A549 (cell line): ENCODE data around the gene DDX25.

ENCODE experiments used
- BHLHE40 ChIP-seq: IDR thresholded peaks from 2 replicates; pipeline ENCODE4 v1.6.1; 2012; ENCODE audit warnings: low read depth, low read length, inconsistent platforms
- CEBPB ChIP-seq, 2 experiments: fragments of >200 bp in 1 of 2; sonication (Bioruptor Twin) in 1 of 2; formaldehyde crosslinking in 1 of 2; IDR thresholded peaks; 2 replicates each; pipeline ENCODE4 v1.6.1; 2012 to 2016
- CTCF ChIP-seq: fragments of >200 bp; sonication (Bioruptor Twin); formaldehyde crosslinking; IDR thresholded peaks from 3 replicates; pipeline ENCODE4 v1.5.1; 2016
- EHMT2 ChIP-seq: fragments of 200-600 bp; sonication (generic); IDR thresholded peaks from 2 replicates; pipeline ENCODE4 v1.6.1; 2016; ENCODE audit warnings: antibody characterized with exemption, low read depth, mild to moderate bottlenecking, moderate library complexity
- EP300 ChIP-seq, 2 experiments: fragments of >200 bp; sonication (Bioruptor Twin); formaldehyde crosslinking; IDR thresholded peaks; 2 replicates in 1 of 2; 3 replicates in 1 of 2; pipeline ENCODE4 v1.6.1; 2016 to 2017
- JUNB ChIP-seq: fragments of >200 bp; sonication (Bioruptor Twin); formaldehyde crosslinking; IDR thresholded peaks from 2 replicates; pipeline ENCODE4 v1.6.1; 2016
- NFE2L2 ChIP-seq: fragments of 150-350 bp; conservative IDR thresholded peaks from 2 replicates; pipeline ENCODE4 v1.6.1; 2014; ENCODE audit warnings: low read length
- REST ChIP-seq: fragments of 200-600 bp; sonication (generic); IDR thresholded peaks from 2 replicates; pipeline ENCODE4 v1.6.1; 2016; ENCODE audit warnings: antibody characterized with exemption, mild to moderate bottlenecking, moderate library complexity
- TP53 ChIP-seq: fragments of 250-450 bp; sonication (Bioruptor Pico); IDR thresholded peaks from 2 replicates; pipeline ENCODE4 v1.5.0; 2021; ENCODE audit warnings: mild to moderate bottlenecking, moderate library complexity

GRCh38 chr11:125923633-125924032 is 19.3 kb downstream of the DDX25 start:
- no peak for TF ChIP-seq JUNB
- TF ChIP-seq CTCF: no peak
- no peak for TF ChIP-seq EHMT2
- no peak for TF ChIP-seq EP300 (IDR thresholded peaks at IDR 0.05)
- no peak for TF ChIP-seq TP53 (CRISPR knock-in tag)
- no peak for TF ChIP-seq NFE2L2
- no peak for TF ChIP-seq BHLHE40
- no peak for TF ChIP-seq REST
- no peak for TF ChIP-seq CEBPB (IDR thresholded peaks at IDR 0.05)
